ENCODE results near the gene TMEM179. TPM values are rescaled to one million over a fixed set of nuclear protein-coding genes. Genes with fewer than 3 reads are reported as not detected.
"Not testable (repeated sequence)": the region's sequence is repeated elsewhere in the genome, so short reads cannot be mapped to it uniquely, and the experiment has no call there.

TMEM179 gene
- total RNA-seq (2022): not detected in 2 replicates
- Bru-seq, nascent RNA: percentile 9 among the genes with signal in this experiment
- not detected for BruChase-seq, experiment 1, labeled RNA remaining after a 6-hour chase
- BruChase-seq, experiment 2, labeled RNA remaining after a 2-hour chase: not detected
- long read RNA-seq: 0 reads

DNA sequence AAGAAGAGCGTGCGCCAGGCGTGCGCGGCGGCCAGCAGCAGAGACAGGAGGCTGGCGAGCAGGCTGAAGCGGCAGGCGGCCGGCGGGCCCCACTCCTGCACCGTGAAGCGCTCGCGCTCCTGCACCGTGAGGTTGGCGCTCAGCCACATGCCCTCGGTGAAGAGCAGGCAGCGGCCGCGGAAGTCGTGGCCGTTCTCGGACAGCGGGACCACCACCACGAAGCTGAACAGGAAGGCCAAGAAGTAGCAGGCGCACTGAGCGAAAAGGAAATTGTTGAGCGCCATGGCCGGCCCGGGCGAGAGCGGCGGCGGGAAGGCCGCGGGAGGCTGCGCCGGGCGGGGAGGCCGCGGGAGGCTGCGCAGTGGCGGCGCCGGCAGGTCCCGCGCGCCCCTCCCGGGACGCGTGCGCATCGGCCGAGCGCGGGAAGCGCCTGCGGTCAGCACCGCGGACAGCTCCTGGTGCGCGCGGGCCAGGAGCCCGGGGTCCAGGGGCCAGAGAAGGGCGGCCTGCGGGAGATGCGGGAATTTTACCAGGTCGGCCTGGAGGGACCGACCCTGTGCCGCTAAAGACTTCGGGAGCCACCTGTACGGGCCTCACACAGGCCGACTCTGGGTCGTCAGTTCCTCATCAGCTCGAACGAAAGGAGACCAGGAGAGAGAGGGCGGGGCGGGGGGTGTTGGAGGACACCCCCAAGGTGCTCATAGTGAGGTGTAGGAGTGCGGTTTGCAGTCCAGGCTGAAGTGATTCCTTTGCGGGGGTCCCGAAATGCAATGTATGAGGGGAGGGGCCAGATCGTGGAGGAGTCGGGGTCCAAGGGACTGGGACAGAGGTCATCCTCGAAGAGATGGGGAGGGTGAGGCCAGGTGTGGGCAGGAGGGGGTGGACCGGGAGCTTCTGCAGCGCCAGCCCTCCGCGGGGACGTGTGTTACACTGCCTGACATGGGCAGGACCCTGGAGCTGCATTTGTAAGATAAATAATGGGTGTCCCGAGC is at the start of gene TMEM179:
Gene TMEM179, minus strand, starts transcription at position 315 of the 992 bp plus-strand sequence. Its CDS starts 31 bp downstream, at position 284.
- Mint-ChIP-seq H3K36me3 (ENCODE audit: insufficient read depth, unreplicated experiment) (no peaks in the 10 kb centered on the region), H3K4me1 (ENCODE audit: low read depth, unreplicated experiment) (no peaks in the 10 kb centered on the region), H3K9me3 (ENCODE audit: low read depth, unreplicated experiment) (no peaks in the 10 kb centered on the region), H3K27me3 (ENCODE audit: unreplicated experiment) (peaks cover 100% of the 10 kb centered on the region), H3K27ac (ENCODE audit: unreplicated experiment) (no peak within 1 kb of the TSS), H3K4me3 (ENCODE audit: low read depth, unreplicated experiment) (peak within 1 kb of the TSS; percentile 28)
- no peak for DNase-seq
- intact Hi-C loops (cut with micrococcal nuclease; ENCODE audit: unreplicated experiment): no loop called here
- CTCF ChIA-PET: interaction anchor here (0.6 kb wide), 1 partner anchor 21 kb away, joined by 4 read pairs; no protein-coding TSS in a partner anchor
- TF ChIP-seq, protein P1, sequence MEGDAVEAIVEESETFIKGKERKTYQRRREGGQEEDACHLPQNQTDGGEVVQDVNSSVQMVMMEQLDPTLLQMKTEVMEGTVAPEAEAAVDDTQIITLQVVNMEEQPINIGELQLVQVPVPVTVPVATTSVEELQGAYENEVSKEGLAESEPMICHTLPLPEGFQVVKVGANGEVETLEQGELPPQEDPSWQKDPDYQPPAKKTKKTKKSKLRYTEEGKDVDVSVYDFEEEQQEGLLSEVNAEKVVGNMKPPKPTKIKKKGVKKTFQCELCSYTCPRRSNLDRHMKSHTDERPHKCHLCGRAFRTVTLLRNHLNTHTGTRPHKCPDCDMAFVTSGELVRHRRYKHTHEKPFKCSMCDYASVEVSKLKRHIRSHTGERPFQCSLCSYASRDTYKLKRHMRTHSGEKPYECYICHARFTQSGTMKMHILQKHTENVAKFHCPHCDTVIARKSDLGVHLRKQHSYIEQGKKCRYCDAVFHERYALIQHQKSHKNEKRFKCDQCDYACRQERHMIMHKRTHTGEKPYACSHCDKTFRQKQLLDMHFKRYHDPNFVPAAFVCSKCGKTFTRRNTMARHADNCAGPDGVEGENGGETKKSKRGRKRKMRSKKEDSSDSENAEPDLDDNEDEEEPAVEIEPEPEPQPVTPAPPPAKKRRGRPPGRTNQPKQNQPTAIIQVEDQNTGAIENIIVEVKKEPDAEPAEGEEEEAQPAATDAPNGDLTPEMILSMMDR (IDR thresholded peaks at IDR 0.05; ENCODE audit: unreplicated experiment): no peak
- BruUV-seq (replicated peaks): no TSS peak

DNA sequence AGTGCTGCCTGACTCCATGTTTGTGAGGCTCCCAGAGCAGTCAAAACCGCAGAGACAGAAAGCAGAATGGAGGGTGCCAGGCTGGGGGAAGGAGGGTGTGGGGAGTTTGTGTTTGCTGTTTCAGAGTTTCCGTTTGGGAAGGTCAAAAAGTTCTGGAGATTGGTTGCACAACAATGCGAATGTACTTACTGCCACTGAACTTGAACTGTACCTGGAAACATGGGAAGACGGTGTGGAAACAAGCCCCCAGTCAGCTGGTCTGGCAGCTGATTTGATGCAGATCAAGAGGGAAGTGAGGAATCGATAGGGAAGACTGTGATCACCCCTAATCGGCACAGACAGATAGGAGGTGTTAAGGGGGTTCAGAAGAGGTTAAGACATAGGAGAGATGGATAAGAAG is 49.5 kb upstream of the TMEM179 start:
- peaks cover 12% of the 10 kb centered on the region for H3K36me3 Mint-ChIP-seq (ENCODE audit: insufficient read depth, unreplicated experiment)
- CTCF ChIA-PET: no interaction called here
- peaks cover 13% of the 10 kb centered on the region for H3K4me1 Mint-ChIP-seq (ENCODE audit: low read depth, unreplicated experiment)
- TF ChIP-seq, protein P1 (IDR thresholded peaks at IDR 0.05; ENCODE audit: unreplicated experiment): no peak
- peaks cover 3% of the 10 kb centered on the region for H3K9me3 Mint-ChIP-seq (ENCODE audit: low read depth, unreplicated experiment)
- intact Hi-C loops (cut with micrococcal nuclease; ENCODE audit: unreplicated experiment): no loop called here
- no peak for DNase-seq
- H3K27me3 Mint-ChIP-seq (ENCODE audit: unreplicated experiment): no peaks in the 10 kb centered on the region
- H3K27ac Mint-ChIP-seq (ENCODE audit: unreplicated experiment): no peak overlapping the region
- H3K4me3 Mint-ChIP-seq (ENCODE audit: low read depth, unreplicated experiment): no peak overlapping the region
- BruUV-seq (replicated peaks): no TSS peak

DNA sequence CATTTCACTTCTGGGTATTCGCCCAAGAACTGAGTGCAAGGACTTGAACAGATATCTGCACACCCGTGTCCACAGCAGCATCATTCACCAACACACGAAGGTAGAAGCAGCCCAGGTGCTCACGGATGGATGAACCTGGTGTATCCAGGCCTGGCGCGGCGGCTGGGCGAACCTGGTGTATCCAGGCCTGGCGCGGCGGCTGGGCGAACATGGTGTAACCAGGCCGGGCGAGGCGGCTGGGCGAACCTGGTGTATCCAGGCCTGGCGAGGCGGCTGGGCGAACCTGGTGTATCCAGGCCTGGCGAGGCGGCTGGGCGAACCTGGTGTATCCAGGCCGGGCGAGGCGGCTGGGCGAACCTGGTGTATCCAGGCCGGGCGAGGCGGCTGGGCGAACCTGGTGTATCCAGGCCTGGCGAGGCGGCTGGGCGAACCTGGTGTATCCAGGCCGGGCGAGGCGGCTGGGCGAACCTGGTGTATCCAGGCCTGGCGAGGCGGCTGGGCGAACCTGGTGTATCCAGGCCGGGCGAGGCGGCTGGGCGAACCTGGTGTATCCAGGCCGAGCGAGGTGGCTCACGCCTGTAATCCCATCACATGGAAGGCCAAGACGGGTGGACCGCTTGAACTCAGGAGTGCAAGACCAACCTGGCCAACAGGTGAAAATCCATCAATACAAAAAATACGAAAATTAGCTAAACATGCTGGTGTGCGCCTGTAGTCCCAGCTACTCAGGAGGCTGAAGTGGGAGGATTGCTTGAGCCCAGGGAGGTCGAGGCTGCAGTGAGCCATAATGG is 48.8 kb upstream of the TMEM179 start:
- DNase-seq; H3K27ac Mint-ChIP-seq (ENCODE audit: unreplicated experiment); H3K27me3 Mint-ChIP-seq (ENCODE audit: unreplicated experiment); intact Hi-C loops (cut with micrococcal nuclease; ENCODE audit: unreplicated experiment); BruUV-seq (replicated peaks); H3K4me3 Mint-ChIP-seq (ENCODE audit: low read depth, unreplicated experiment); CTCF ChIA-PET; H3K9me3 Mint-ChIP-seq (ENCODE audit: low read depth, unreplicated experiment): not testable (repeated sequence)
- peaks cover 11% of the 10 kb centered on the region for H3K4me1 Mint-ChIP-seq (ENCODE audit: low read depth, unreplicated experiment)
- H3K36me3 Mint-ChIP-seq (ENCODE audit: insufficient read depth, unreplicated experiment): peaks cover 12% of the 10 kb centered on the region

DNA sequence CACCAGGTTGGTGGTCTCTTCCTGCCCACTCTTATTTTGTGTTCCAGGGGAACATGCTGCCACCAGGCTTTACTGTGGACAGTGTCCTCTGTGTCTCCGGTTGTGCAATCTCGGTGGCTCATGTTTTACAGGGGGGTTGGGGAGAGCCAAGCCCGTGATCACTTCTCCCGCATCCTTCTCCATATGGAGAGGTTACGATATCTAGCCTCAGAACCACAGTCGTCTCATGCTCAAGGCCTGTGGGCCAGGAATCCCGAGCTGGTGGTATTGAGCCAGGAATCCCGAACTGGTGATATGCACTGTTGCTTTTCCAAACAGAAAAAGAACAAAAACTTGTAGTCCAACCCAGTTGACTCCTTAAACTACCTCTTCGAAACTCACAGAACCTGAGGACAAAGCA is 47.8 kb upstream of the TMEM179 start:
- CTCF ChIA-PET: no interaction called here
- intact Hi-C loops (cut with micrococcal nuclease; ENCODE audit: unreplicated experiment): no loop called here
- peaks cover 12% of the 10 kb centered on the region for H3K36me3 Mint-ChIP-seq (ENCODE audit: insufficient read depth, unreplicated experiment)
- no peak overlapping the region for H3K27ac Mint-ChIP-seq (ENCODE audit: unreplicated experiment)
- peaks cover 3% of the 10 kb centered on the region for H3K9me3 Mint-ChIP-seq (ENCODE audit: low read depth, unreplicated experiment)
- no peak overlapping the region for H3K4me3 Mint-ChIP-seq (ENCODE audit: low read depth, unreplicated experiment)
- no TSS peak for BruUV-seq (replicated peaks)
- DNase-seq: no peak
- peaks cover 2% of the 10 kb centered on the region for H3K4me1 Mint-ChIP-seq (ENCODE audit: low read depth, unreplicated experiment)
- TF ChIP-seq, protein P1 (IDR thresholded peaks at IDR 0.05; ENCODE audit: unreplicated experiment): no peak
- H3K27me3 Mint-ChIP-seq (ENCODE audit: unreplicated experiment): no peaks in the 10 kb centered on the region

Data from Calu3 (cell line).